IMR-90 (cell line): ENCODE measurements around the gene SLC8A1. TPM values are rescaled to one million over a fixed set of nuclear protein-coding genes. Genes with fewer than 3 reads are reported as not detected.

Experiments used
- ATAC-seq: fragments of 200-7000 bp; cut with Tn5 transposase; 2 replicates; pipeline ENCODE4 v1.9.1; 2020; ENCODE audit warnings: low read depth, mild to moderate bottlenecking, moderate library complexity
- BruUV-seq: library from RNA; stranded (reverse); fragments of 400-500 nt; replicated peaks from 2 replicates; lab custom pipeline; 2021; lab: Mats Ljungman, UMichigan
- CTCF ChIA-PET: fragments of 300-600 bp; formaldehyde crosslinking; extraction: SDS; loops from one replicate; lab custom pipeline; 2021; ENCODE audit warnings: antibody characterized with exemption; lab: Yijun Ruan, JAX
- POLR2A ChIA-PET: fragments of 300-600 bp; sonication (Branson Sonifier 250); formaldehyde crosslinking; loops from one replicate; lab custom pipeline; 2022; ENCODE audit warnings: antibody characterized with exemption; ENCODE audit not compliant: unreplicated experiment; lab: Charles Lee
- DNase-seq: peaks from one replicate; pipeline ENCODE4 v3.0.0; 2013
- H2AFZ ChIP-seq: replicated peaks from 2 replicates; pipeline ENCODE3; 2013; ENCODE audit warnings: low read length, mild to moderate bottlenecking; ENCODE audit not compliant: poor library complexity
- H2AK5ac ChIP-seq: 2 replicates; pipeline ENCODE4 v1.6.1; 2013; ENCODE audit warnings: low read depth, low read length, inconsistent platforms
- H2AK9ac ChIP-seq: replicated peaks from 2 replicates; pipeline ENCODE3; 2013; ENCODE audit warnings: mild to moderate bottlenecking, low read depth, low read length, moderate library complexity; ENCODE audit not compliant: poor library complexity
- H2BK120ac ChIP-seq: 2 replicates; pipeline ENCODE4 v1.6.1; 2013; ENCODE audit warnings: low read depth, low read length, inconsistent platforms
- H2BK15ac ChIP-seq: 3 replicates; pipeline ENCODE4 v1.6.1; 2013; ENCODE audit warnings: low read depth, low read length, inconsistent platforms
- H2BK20ac ChIP-seq: 2 replicates; pipeline ENCODE4 v1.6.1; 2013; ENCODE audit warnings: low read depth, mild to moderate bottlenecking, inconsistent platforms, low read length, moderate library complexity
- H2BK5ac ChIP-seq: 2 replicates; pipeline ENCODE4 v1.6.1; 2013; ENCODE audit warnings: mild to moderate bottlenecking, low read depth, low read length, inconsistent platforms; ENCODE audit not compliant: poor library complexity, severe bottlenecking
- H3K14ac ChIP-seq: replicated peaks from 2 replicates; pipeline ENCODE4 v1.6.1; 2013; ENCODE audit warnings: low read depth, low read length, inconsistent platforms
- H3K18ac ChIP-seq: 2 replicates; pipeline ENCODE4 v1.6.1; 2013; ENCODE audit warnings: low read depth, low read length, control low read depth
- H3K23ac ChIP-seq: 2 replicates; pipeline ENCODE4 v1.6.1; 2013; ENCODE audit warnings: low read depth, low read length, inconsistent platforms
- H3K27ac ChIP-seq: 2 replicates; pipeline ENCODE4 v1.5.1; 2013; ENCODE audit warnings: mild to moderate bottlenecking, control low read depth, low read length; ENCODE audit not compliant: insufficient read depth
- H3K27me3 ChIP-seq: 2 replicates; pipeline ENCODE4 v1.6.1; 2013; ENCODE audit warnings: low read length; ENCODE audit not compliant: control insufficient read depth, insufficient read depth
- H3K36me3 ChIP-seq: 2 replicates; pipeline ENCODE4 v1.6.1; 2013; ENCODE audit warnings: low read length, mixed read lengths; ENCODE audit not compliant: control insufficient read depth, insufficient read depth
- H3K4ac ChIP-seq: 2 replicates; pipeline ENCODE4 v1.6.1; 2013; ENCODE audit warnings: low read depth, low read length, inconsistent platforms
- H3K4me1 ChIP-seq: 2 replicates; pipeline ENCODE4 v1.6.1; 2013; ENCODE audit warnings: low read length, mixed read lengths; ENCODE audit not compliant: control insufficient read depth, insufficient read depth
- H3K4me2 ChIP-seq: 2 replicates; pipeline ENCODE4 v1.6.1; 2013; ENCODE audit warnings: low read depth, mild to moderate bottlenecking, control low read depth, low read length, moderate library complexity
- H3K4me3 ChIP-seq: 2 replicates; pipeline ENCODE4 v1.5.1; 2013; ENCODE audit warnings: low read depth, mild to moderate bottlenecking, control low read depth, low read length, moderate library complexity; ENCODE audit not compliant: insufficient read depth
- H3K56ac ChIP-seq: 2 replicates; pipeline ENCODE4 v1.6.1; 2013; ENCODE audit warnings: low read length, inconsistent platforms; ENCODE audit not compliant: insufficient read depth; ENCODE audit errors: extremely low read depth
- H3K79me1 ChIP-seq, 2 experiments: 2 replicates each; pipeline ENCODE4 v1.6.1; 2013; ENCODE audit warnings: low read length in 2 of 2, inconsistent platforms in 1 of 2, low read depth in 1 of 2
- H3K9ac ChIP-seq: 2 replicates; pipeline ENCODE4 v1.6.1; 2013; ENCODE audit warnings: low read depth, low read length, control low read depth
- H3K9me1 ChIP-seq: 2 replicates; pipeline ENCODE4 v1.6.1; 2013; ENCODE audit warnings: low read length, inconsistent platforms; ENCODE audit not compliant: insufficient read depth
- H3K9me3 ChIP-seq: 2 replicates; pipeline ENCODE4 v1.6.1; 2013; ENCODE audit warnings: low read length; ENCODE audit not compliant: control insufficient read depth, insufficient read depth
- H4K20me1 ChIP-seq: 2 replicates; pipeline ENCODE4 v1.6.1; 2013; ENCODE audit warnings: low read length, inconsistent platforms; ENCODE audit not compliant: insufficient read depth
- H4K5ac ChIP-seq: 2 replicates; pipeline ENCODE4 v1.6.1; 2013; ENCODE audit warnings: mild to moderate bottlenecking, low read depth, low read length, control low read depth
- H4K8ac ChIP-seq, 2 experiments: 2 replicates each; pipeline ENCODE4 v1.6.1; 2013; ENCODE audit warnings: low read depth in 2 of 2, low read length in 2 of 2, control low read depth in 1 of 2, inconsistent platforms in 1 of 2
- H4K91ac ChIP-seq: 2 replicates; pipeline ENCODE4 v1.6.1; 2013; ENCODE audit warnings: low read depth, low read length, inconsistent platforms; ENCODE audit not compliant: insufficient read depth
- CTCF ChIP-seq: conservative IDR thresholded peaks from 2 replicates; pipeline ENCODE4 v1.5.1; 2012; ENCODE audit warnings: mild to moderate bottlenecking, low read depth, low read length, improper control_type of control experiment
- FOS ChIP-seq: fragments of 150-350 bp; IDR thresholded peaks from 2 replicates; pipeline ENCODE4 v1.6.1; 2016; ENCODE audit warnings: low read depth, low read length
- NFE2L2 ChIP-seq: fragments of 150-350 bp; IDR thresholded peaks from 2 replicates; pipeline ENCODE4 v1.6.1; 2016; ENCODE audit warnings: low read depth, mild to moderate bottlenecking, low read length
- RCOR1 ChIP-seq: IDR thresholded peaks from 2 replicates; pipeline ENCODE4 v1.6.1; 2012; ENCODE audit warnings: mild to moderate bottlenecking, low read length, improper control_type of control experiment; ENCODE audit not compliant: insufficient replicate concordance
- WGBS, 2 experiments: methylation state at CpG; one replicate each; pipeline versions ENCODE4 v1.1.5 to v1.1.7; 2013; ENCODE audit warnings: missing lambda C conversion rate in 2 of 2; ENCODE audit not compliant: insufficient read length in 1 of 2; ENCODE audit errors: extremely low coverage in 2 of 2; 5-methylcytosine and 5-hydroxymethylcytosine counted together
- dilution Hi-C: fragments of 300-500 bp; cut with HindIII; formaldehyde crosslinking; loops from one replicate; pipeline ENCODE4 v1.14.3; 2018; ENCODE audit warnings: low sequenced_read_pairs; ENCODE audit not compliant: unreplicated experiment
- in situ Hi-C: fragments of 300-500 bp; cut with MboI; formaldehyde crosslinking; loops from 3 replicates; pipeline ENCODE4 v1.14.3; 2019; ENCODE audit warnings: low sequenced_read_pairs, inconsistent platforms, mixed read lengths
- intact Hi-C: fragments of 100-400 bp; cut with micrococcal nuclease; formaldehyde crosslinking; loops from 2 replicates; pipeline ENCODE4 v1.10.0; 2022
- polyA plus RNA-seq, 3 experiments: library from polyadenylated mRNA; depleted of rRNA; stranded (reverse); fragments of >200 nt; gene quantifications; 2 replicates each; pipeline ENCODE4 v1.2.3, GENCODE V29; 2012; ENCODE audit warnings: low replicate concordance in 1 of 3
- total RNA-seq: library from RNA; depleted of rRNA; stranded (reverse); fragments of >200 nt; gene quantifications from 2 replicates; pipeline ENCODE4 v1.2.3, GENCODE V29; 2012

The SLC8A1 gene
- total and polyA plus RNA-seq, 2 of the 4 experiments (the other 2 are of a cell fraction) = 7.7 to 57.0 TPM

DNA sequence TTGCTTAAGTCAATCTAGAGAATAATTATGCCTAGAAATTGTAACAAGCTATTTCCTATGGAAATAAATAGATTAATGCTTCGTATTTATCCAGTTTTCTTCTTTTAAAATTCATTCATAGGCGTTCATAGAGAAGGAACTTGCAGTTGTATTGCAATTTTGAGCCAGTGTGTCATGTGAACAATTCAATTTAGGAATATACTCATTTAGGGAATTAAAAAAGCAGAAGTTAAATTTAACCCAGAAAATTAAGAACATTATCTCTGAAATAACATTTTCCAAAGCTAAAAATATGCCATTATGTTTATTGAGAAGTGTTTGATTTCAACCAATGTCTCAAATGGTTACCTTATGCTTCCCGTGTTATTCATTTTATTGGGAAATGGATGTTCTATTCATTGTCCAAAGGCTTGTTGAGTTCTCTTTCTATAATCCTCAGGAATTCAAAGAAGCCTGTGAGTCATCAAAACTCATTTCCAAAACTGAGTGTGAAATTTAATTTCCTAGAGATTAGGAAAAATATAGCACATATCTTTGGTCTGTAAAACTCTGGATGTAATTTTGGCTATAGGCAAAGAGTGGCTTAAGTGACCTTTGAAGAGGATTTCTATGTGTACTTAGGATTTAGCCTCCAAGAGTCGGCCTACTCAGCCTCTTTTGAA, 99.7 kb downstream of the SLC8A1 start:
- H2BK15ac ChIP-seq = peak overlapping the region; percentile 61; the same call in 1 of the 3 replicates
- peaks cover 16% of the 10 kb centered on the region for H3K4me1 ChIP-seq
- peak; percentile 15 for ATAC-seq
- peak overlapping the region; percentile 35; the same call in 1 of the 2 replicates for H3K27ac ChIP-seq
- H3K4me2 ChIP-seq = no peak overlapping the region; the same call in 1 of the 2 replicates
- no peak overlapping the region for H3K23ac ChIP-seq
- peak overlapping the region; percentile 71 for H4K91ac ChIP-seq
- no peaks in the 10 kb centered on the region for H3K27me3 ChIP-seq
- H3K9me3 ChIP-seq = no peaks in the 10 kb centered on the region
- no peaks in the 10 kb centered on the region for H3K36me3 ChIP-seq
- H2AFZ ChIP-seq = no peak overlapping the region
- BruUV-seq = no TSS peak
- no peak overlapping the region for H2AK9ac ChIP-seq
- H2BK20ac ChIP-seq = peak overlapping the region; percentile 76; the same call in 1 of the 2 replicates
- H3K56ac ChIP-seq = no peak overlapping the region
- peak overlapping the region; percentile 43 to 80; a peak in 3 of 4 replicates for H4K8ac ChIP-seq
- CTCF ChIA-PET = no interaction called here
- peak overlapping the region; percentile 72; the same call in 1 of the 2 replicates for H2AK5ac ChIP-seq
- H3K79me1 ChIP-seq = peaks cover 36 to 68% of the 10 kb centered on the region in 2 experiments
- H3K4ac ChIP-seq = peak overlapping the region; percentile 80; the same call in 1 of the 2 replicates
- H4K20me1 ChIP-seq = no peaks in the 10 kb centered on the region
- peak overlapping the region; percentile 75; the same call in 1 of the 2 replicates for H4K5ac ChIP-seq
- H3K18ac ChIP-seq = peak overlapping the region; percentile 71
- H3K14ac ChIP-seq = 0 out of 2 replicates have a peak overlapping the region, but pooled peaks have one; percentile 26
- in situ Hi-C loops (no loop called here), dilution Hi-C loops (no loop called here), intact Hi-C loops (no loop called here)
- TF ChIP-seq CTCF (no peak), FOS (peak; percentile 16; the same call in 1 of the 2 replicates), RCOR1 (no peak), NFE2L2 (no peak)
- 100% methylated on average over 1 of the region's 4 CpGs; no CpG with 5 or more reads in 1 of the 2 experiments for WGBS, 2 experiments
- POLR2A ChIA-PET = interaction anchor here (0.7 kb wide), 1 partner anchor 20 kb away, joined by 7 read pairs; no protein-coding TSS in a partner anchor
- H3K4me3 ChIP-seq = no peak overlapping the region
- DNase-seq = peak; percentile 46
- H2BK5ac ChIP-seq = peak overlapping the region; percentile 46
- peaks cover 21% of the 10 kb centered on the region for H3K9me1 ChIP-seq
- peak overlapping the region; percentile 92 for H2BK120ac ChIP-seq
- H3K9ac ChIP-seq = no peak overlapping the region
